Suprapubic skin (tissue), 4 donors: ENCODE data around the gene HLF. TPM values are rescaled to one million over a fixed set of nuclear protein-coding genes. Genes with fewer than 3 reads are reported as not detected.

Source experiments
- DNase-seq, 2 donors: peaks; one replicate each; pipeline ENCODE4 v3.0.0-alpha.2; 2019; ENCODE audit warnings: low spot score in 2 of 2
- H3K27ac ChIP-seq: fragments of 200-600 bp; sonication (generic); one replicate; pipeline ENCODE4 v1.5.1; 2019
- H3K27me3 ChIP-seq: fragments of 200-600 bp; sonication (generic); one replicate; pipeline ENCODE4 v1.5.1; 2019
- H3K36me3 ChIP-seq: fragments of 200-600 bp; sonication (generic); one replicate; pipeline ENCODE4 v1.5.1; 2019
- H3K4me1 ChIP-seq: fragments of 200-600 bp; sonication (generic); one replicate; pipeline ENCODE4 v1.5.1; 2019
- H3K4me3 ChIP-seq: fragments of 200-600 bp; sonication (generic); one replicate; pipeline ENCODE4 v1.5.1; 2019; ENCODE audit warnings: mild to moderate bottlenecking
- H3K9me3 ChIP-seq: fragments of 200-600 bp; sonication (generic); one replicate; pipeline ENCODE4 v1.5.1; 2019
- CTCF ChIP-seq, 2 donors: fragments of 200-600 bp in 1 of 2; fragments of 450-650 bp in 1 of 2; sonication (generic) in 1 of 2; IDR thresholded peaks; one replicate each; pipeline ENCODE4 v1.5.1; 2016 to 2019; ENCODE audit warnings: antibody characterized with exemption in 2 of 2, mild to moderate bottlenecking in 1 of 2, moderate library complexity in 1 of 2
- EP300 ChIP-seq: sonication (generic); formaldehyde crosslinking; IDR thresholded peaks from one replicate; pipeline ENCODE4 v1.6.1; 2017; ENCODE audit warnings: antibody characterized with exemption
- POLR2A ChIP-seq, 2 donors: fragments of 450-650 bp; IDR thresholded peaks; one replicate each; pipeline ENCODE4 v1.6.1; 2017; ENCODE audit warnings: antibody characterized with exemption in 2 of 2, mild to moderate bottlenecking in 2 of 2, moderate library complexity in 2 of 2
- POLR2AphosphoS5 ChIP-seq, 3 donors: sonication (generic); formaldehyde crosslinking; IDR thresholded peaks; one replicate each; pipeline ENCODE4 v1.6.1; 2017; ENCODE audit warnings: antibody characterized with exemption in 3 of 3
- WGBS: methylation state at CpG from one replicate; pipeline ENCODE4 v1.1.5; 2018; 5-methylcytosine and 5-hydroxymethylcytosine counted together
- total RNA-seq, 4 donors: library from RNA; depleted of rRNA; stranded (reverse); fragments of >200 nt; gene quantifications; one replicate each; pipeline ENCODE4 v1.1.0, GENCODE V29; 2016

The HLF gene
- total RNA-seq, 4 donors from 2014 or later = 26.2 to 41.8 (median 36.5) TPM

- no peak for DNase-seq
- no peaks in the 10 kb centered on the region for H3K9me3 ChIP-seq
- 75% methylated on average over 3 of the region's 3 CpGs for WGBS
- H3K4me1 ChIP-seq = no peaks in the 10 kb centered on the region
- H3K36me3 ChIP-seq = no peaks in the 10 kb centered on the region
- H3K4me3 ChIP-seq = no peak overlapping the region
- no peak overlapping the region for H3K27ac ChIP-seq
- TF ChIP-seq EP300 (no peak), POLR2A (IDR thresholded peaks at IDR 0.05) (no peak), POLR2AphosphoS5 (IDR thresholded peaks at IDR 0.05) (no peak), CTCF (IDR thresholded peaks at IDR 0.05) (no peak)
- no peaks in the 10 kb centered on the region for H3K27me3 ChIP-seq
Measured at GRCh38 chr17:55368706-55369105, 103.9 kb downstream of the HLF start.

Other genes starting within 250 kb of the HLF start
- 10 to 100 TPM in 1 of 4 donors, 1 to 10 TPM in 3; 7.8 to 14.1 (median 9.4) TPM for gene MMD, start 156.9 kb downstream of the HLF start, total RNA-seq
- gene SMIM36, start 246.5 kb downstream of the HLF start, total RNA-seq = not detected